Mammary epithelial cell (primary cell): ENCODE measurements around the gene LCE1D.

Source experiments
- CTCF ChIP-seq, 2 donors: IDR thresholded peaks in 1 of 2; conservative IDR thresholded peaks in 1 of 2; 2 replicates each; pipeline ENCODE4 v1.5.1; 2011 to 2012; ENCODE audit warnings: inconsistent platforms in 2 of 2, low read length in 2 of 2, mild to moderate bottlenecking in 2 of 2, control low read depth in 1 of 2, low read depth in 1 of 2; ENCODE audit not compliant: insufficient read depth in 1 of 2; ENCODE audit errors: extremely low read depth in 1 of 2
- EZH2 ChIP-seq: IDR thresholded peaks from 2 replicates; pipeline ENCODE4 v1.6.1; 2012; ENCODE audit warnings: low read length, inconsistent platforms, borderline replicate concordance

- TF ChIP-seq CTCF (conservative IDR thresholded peaks at IDR 0.05 in 1 of 2, IDR thresholded peaks at IDR 0.05 in 1 of 2; ENCODE audit: extremely low read depth in 1 of 2, insufficient read depth in 1 of 2, low read depth in 1 of 2, low read length in 2 of 2) (no peak), EZH2 (no peak)
Measured at GRCh38 chr1:152760551-152761190, 35.9 kb upstream of the LCE1D start.
